ENCODE measurements around the gene BUD23. TPM values are rescaled to one million over a fixed set of nuclear protein-coding genes. Genes with fewer than 3 reads are reported as not detected.

Gene BUD23
- 10 to 100 TPM; 39.9 to 43.5 TPM for polyA plus RNA-seq

- H3K27me3 ChIP-seq (ENCODE audit: control insufficient read depth in 1 of 2, insufficient read depth in 2 of 2, low read length in 2 of 2): no peaks in the 10 kb centered on the region
- H3K4me3 ChIP-seq (ENCODE audit: low read depth in 1 of 2, low read length in 2 of 2): peak within 1 kb of the TSS; percentile 66 to 86
- no peaks in the 10 kb centered on the region for H3K9me3 ChIP-seq (ENCODE audit: control insufficient read depth in 2 of 2, insufficient read depth in 1 of 2, low read depth in 1 of 2, low read length in 1 of 2)
- peaks cover 3 to 8% of the 10 kb centered on the region in 2 donors for H3K36me3 ChIP-seq (ENCODE audit: control insufficient read depth in 2 of 2, insufficient read depth in 2 of 2, low read length in 1 of 2)
- peak within 1 kb of the TSS; percentile 83 to 84 for H3K27ac ChIP-seq (ENCODE audit: low read depth in 2 of 2, low read length in 1 of 2)
- peaks cover 4 to 8% of the 10 kb centered on the region in 2 donors for H3K4me1 ChIP-seq (ENCODE audit: control insufficient read depth in 2 of 2, insufficient read depth in 2 of 2, low read length in 1 of 2)
- WGBS, 2 donors: 0 to 1% methylated on average over 68 of the region's 68 CpGs
Observed at GRCh38 chr7:73683056-73683787, at the start of gene BUD23, which contains the start of gene DNAJC30. BUD23 (plus strand) TSS chr7:73683597; CDS start chr7:73683626, 29 bp downstream. DNAJC30 (minus strand) TSS chr7:73683453; CDS start chr7:73683423, 30 bp downstream.

GRCh38 chr7:73633844-73634243, 49.6 kb upstream of the BUD23 start:
- Histone ChIP-seq H3K4me3 (ENCODE audit: low read depth in 1 of 2, low read length in 2 of 2) (no peak overlapping the region), H3K27ac (ENCODE audit: low read depth in 2 of 2, low read length in 1 of 2) (no peak overlapping the region), H3K9me3 (ENCODE audit: control insufficient read depth in 2 of 2, insufficient read depth in 1 of 2, low read depth in 1 of 2, low read length in 1 of 2) (no peaks in the 10 kb centered on the region), H3K36me3 (ENCODE audit: control insufficient read depth in 2 of 2, insufficient read depth in 2 of 2, low read length in 1 of 2) (no peaks in the 10 kb centered on the region), H3K27me3 (ENCODE audit: control insufficient read depth in 1 of 2, insufficient read depth in 2 of 2, low read length in 2 of 2) (no peaks in the 10 kb centered on the region), H3K4me1 (ENCODE audit: control insufficient read depth in 2 of 2, insufficient read depth in 2 of 2, low read length in 1 of 2) (no peaks in the 10 kb centered on the region)
- WGBS, 2 donors: 81 to 84% methylated on average over 8 of the region's 8 CpGs

GRCh38 chr7:73635428-73636200, 47.8 kb upstream of the BUD23 start:
- Histone ChIP-seq H3K4me3 (ENCODE audit: low read depth in 1 of 2, low read length in 2 of 2) (no peak overlapping the region), H3K36me3 (ENCODE audit: control insufficient read depth in 2 of 2, insufficient read depth in 2 of 2, low read length in 1 of 2) (no peaks in the 10 kb centered on the region), H3K27ac (ENCODE audit: low read depth in 2 of 2, low read length in 1 of 2) (no peak overlapping the region), H3K27me3 (ENCODE audit: control insufficient read depth in 1 of 2, insufficient read depth in 2 of 2, low read length in 2 of 2) (no peaks in the 10 kb centered on the region), H3K9me3 (ENCODE audit: control insufficient read depth in 2 of 2, insufficient read depth in 1 of 2, low read depth in 1 of 2, low read length in 1 of 2) (no peaks in the 10 kb centered on the region), H3K4me1 (ENCODE audit: control insufficient read depth in 2 of 2, insufficient read depth in 2 of 2, low read length in 1 of 2) (no peaks in the 10 kb centered on the region)
- WGBS, 2 donors: 76 to 77% methylated on average over 8 of the region's 8 CpGs

- Histone ChIP-seq H3K4me3 (ENCODE audit: low read depth in 1 of 2, low read length in 2 of 2) (no peak overlapping the region), H3K27ac (ENCODE audit: low read depth in 2 of 2, low read length in 1 of 2) (no peak overlapping the region), H3K36me3 (ENCODE audit: control insufficient read depth in 2 of 2, insufficient read depth in 2 of 2, low read length in 1 of 2) (no peaks in the 10 kb centered on the region), H3K4me1 (ENCODE audit: control insufficient read depth in 2 of 2, insufficient read depth in 2 of 2, low read length in 1 of 2) (no peaks in the 10 kb centered on the region), H3K9me3 (ENCODE audit: control insufficient read depth in 2 of 2, insufficient read depth in 1 of 2, low read depth in 1 of 2, low read length in 1 of 2) (peaks cover 0 to 7% of the 10 kb centered on the region in 2 donors), H3K27me3 (ENCODE audit: control insufficient read depth in 1 of 2, insufficient read depth in 2 of 2, low read length in 2 of 2) (no peaks in the 10 kb centered on the region)
- 68 to 70% methylated on average over 3 of the region's 3 CpGs for WGBS, 2 donors
Observed at GRCh38 chr7:73638911-73639310, 44.5 kb upstream of the BUD23 start.

- peaks cover 1% of the 10 kb centered on the region in 2 donors for H3K4me1 ChIP-seq (ENCODE audit: control insufficient read depth in 2 of 2, insufficient read depth in 2 of 2, low read length in 1 of 2)
- 50 to 55% methylated on average over 2 of the region's 2 CpGs for WGBS, 2 donors
Observed at GRCh38 chr7:73642834-73643233, 40.6 kb upstream of the BUD23 start.

GRCh38 chr7:73644688-73645286, 38.6 kb upstream of the BUD23 start:
- peaks cover 3% of the 10 kb centered on the region in 2 donors for H3K4me1 ChIP-seq (ENCODE audit: control insufficient read depth in 2 of 2, insufficient read depth in 2 of 2, low read length in 1 of 2)
- no peak overlapping the region for H3K27ac ChIP-seq (ENCODE audit: low read depth in 2 of 2, low read length in 1 of 2)
- H3K27me3 ChIP-seq (ENCODE audit: control insufficient read depth in 1 of 2, insufficient read depth in 2 of 2, low read length in 2 of 2): peaks cover 0 to 5% of the 10 kb centered on the region in 2 donors
- no peaks in the 10 kb centered on the region for H3K36me3 ChIP-seq (ENCODE audit: control insufficient read depth in 2 of 2, insufficient read depth in 2 of 2, low read length in 1 of 2)
- H3K9me3 ChIP-seq (ENCODE audit: control insufficient read depth in 2 of 2, insufficient read depth in 1 of 2, low read depth in 1 of 2, low read length in 1 of 2): peaks cover 0 to 7% of the 10 kb centered on the region in 2 donors
- H3K4me3 ChIP-seq (ENCODE audit: low read depth in 1 of 2, low read length in 2 of 2): no peak overlapping the region
- 68 to 73% methylated on average over 5 of the region's 5 CpGs for WGBS, 2 donors

More at GRCh38 chr7:73642834-73643233, 40.6 kb upstream of the BUD23 start:
- peaks cover 0 to 3% of the 10 kb centered on the region in 2 donors for H3K27me3 ChIP-seq (ENCODE audit: control insufficient read depth in 1 of 2, insufficient read depth in 2 of 2, low read length in 2 of 2)
- peaks cover 0 to 7% of the 10 kb centered on the region in 2 donors for H3K9me3 ChIP-seq (ENCODE audit: control insufficient read depth in 2 of 2, insufficient read depth in 1 of 2, low read depth in 1 of 2, low read length in 1 of 2)
- no peak overlapping the region for H3K27ac ChIP-seq (ENCODE audit: low read depth in 2 of 2, low read length in 1 of 2)
- H3K36me3 ChIP-seq (ENCODE audit: control insufficient read depth in 2 of 2, insufficient read depth in 2 of 2, low read length in 1 of 2): no peaks in the 10 kb centered on the region
- H3K4me3 ChIP-seq (ENCODE audit: low read depth in 1 of 2, low read length in 2 of 2): no peak overlapping the region

- Histone ChIP-seq H3K4me1 (ENCODE audit: control insufficient read depth in 2 of 2, insufficient read depth in 2 of 2, low read length in 1 of 2) (peaks cover 3% of the 10 kb centered on the region in 2 donors), H3K36me3 (ENCODE audit: control insufficient read depth in 2 of 2, insufficient read depth in 2 of 2, low read length in 1 of 2) (no peaks in the 10 kb centered on the region), H3K27ac (ENCODE audit: low read depth in 2 of 2, low read length in 1 of 2) (no peak overlapping the region), H3K4me3 (ENCODE audit: low read depth in 1 of 2, low read length in 2 of 2) (no peak overlapping the region), H3K9me3 (ENCODE audit: control insufficient read depth in 2 of 2, insufficient read depth in 1 of 2, low read depth in 1 of 2, low read length in 1 of 2) (peaks cover 0 to 7% of the 10 kb centered on the region in 2 donors), H3K27me3 (ENCODE audit: control insufficient read depth in 1 of 2, insufficient read depth in 2 of 2, low read length in 2 of 2) (peaks cover 0 to 5% of the 10 kb centered on the region in 2 donors)
- WGBS, 2 donors: 35 to 43% methylated on average over 4 of the region's 4 CpGs
Observed at GRCh38 chr7:73645643-73646174, 37.7 kb upstream of the BUD23 start.

GRCh38 chr7:73646785-73647724, 36.3 kb upstream of the BUD23 start:
- H3K27ac ChIP-seq (ENCODE audit: low read depth in 2 of 2, low read length in 1 of 2): no peak overlapping the region
- H3K27me3 ChIP-seq (ENCODE audit: control insufficient read depth in 1 of 2, insufficient read depth in 2 of 2, low read length in 2 of 2): peaks cover 0 to 5% of the 10 kb centered on the region in 2 donors
- no peak overlapping the region for H3K4me3 ChIP-seq (ENCODE audit: low read depth in 1 of 2, low read length in 2 of 2)
- H3K4me1 ChIP-seq (ENCODE audit: control insufficient read depth in 2 of 2, insufficient read depth in 2 of 2, low read length in 1 of 2): peaks cover 3% of the 10 kb centered on the region in 2 donors
- no peaks in the 10 kb centered on the region for H3K9me3 ChIP-seq (ENCODE audit: control insufficient read depth in 2 of 2, insufficient read depth in 1 of 2, low read depth in 1 of 2, low read length in 1 of 2)
- WGBS, 2 donors: 51 to 52% methylated on average over 14 to 16 of the region's 16 CpGs
- no peaks in the 10 kb centered on the region for H3K36me3 ChIP-seq (ENCODE audit: control insufficient read depth in 2 of 2, insufficient read depth in 2 of 2, low read length in 1 of 2)

Data from esophagus (tissue), 2 donors.